K562 (cell line): ENCODE results near the gene CD8A.

Experiments used
- CTCF ChIP-seq, 3 experiments: IDR thresholded peaks in 2 of 3; conservative IDR thresholded peaks in 1 of 3; 2 replicates each; pipeline ENCODE4 v1.5.1; 2011 to 2012; ENCODE audit warnings: low read length in 3 of 3, mild to moderate bottlenecking in 3 of 3, control low read depth in 2 of 3, improper control_type of control experiment in 1 of 3, inconsistent platforms in 1 of 3, low read depth in 1 of 3, mixed read lengths in 1 of 3, moderate library complexity in 1 of 3; ENCODE audit not compliant: insufficient read depth in 2 of 3
- GABPA ChIP-seq: fragments of 200-800 bp; sonication (Bioruptor generic); conservative IDR thresholded peaks from 2 replicates; pipeline ENCODE4 v1.6.1; 2016; ENCODE audit warnings: low read depth, missing genetic modification characterization, missing compliant biosample characterization
- RAD21 ChIP-seq, 2 experiments: fragments of 250-450 bp in 1 of 2; fragments of 450-650 bp in 1 of 2; sonication (Bioruptor Pico) in 1 of 2; formaldehyde crosslinking in 1 of 2; IDR thresholded peaks in 1 of 2; conservative IDR thresholded peaks in 1 of 2; 2 replicates each; pipeline versions ENCODE4 v1.4.0 to v1.8.0; 2020 to 2022; ENCODE audit warnings: mild to moderate bottlenecking in 2 of 2, moderate library complexity in 1 of 2
- ZBTB49 ChIP-seq: sonication (generic); formaldehyde crosslinking; IDR thresholded peaks from 2 replicates; pipeline ENCODE4 v1.8.0; 2022; ENCODE audit warnings: missing genetic modification reagents, mild to moderate bottlenecking, borderline replicate concordance

GRCh38 chr2:86779971-86780370, 10.7 kb downstream of the CD8A start:
- TF ChIP-seq RAD21 (CRISPR knock-in tag; conservative IDR thresholded peaks at IDR 0.05 in 1 of 2, IDR thresholded peaks at IDR 0.05 in 1 of 2), result no peak
- no peak for TF ChIP-seq CTCF (IDR thresholded peaks at IDR 0.05 in 2 of 3, conservative IDR thresholded peaks at IDR 0.05 in 1 of 3; ENCODE audit: insufficient read depth in 2 of 3, low read depth in 1 of 3, low read length in 3 of 3)
- no peak for TF ChIP-seq ZBTB49 (CRISPR knock-in tag)
- no peak for TF ChIP-seq GABPA (tag)
